HepG2 (cell line): Measurements from ENCODE around the gene C1QTNF1. TPM values are rescaled to one million over a fixed set of nuclear protein-coding genes. Genes with fewer than 3 reads are reported as not detected.

Experiments used
- ATAC-seq: fragments of 200-7000 bp; cut with Tn5 transposase; 3 replicates; pipeline ENCODE4 v1.9.1; 2020; ENCODE audit warnings: mild to moderate bottlenecking, moderate library complexity
- BruUV-seq: library from RNA; stranded (reverse); fragments of 400-500 nt; replicated peaks from 2 replicates; lab custom pipeline; 2021; lab: Mats Ljungman, UMichigan
- CTCF ChIA-PET: fragments of 300-600 bp; formaldehyde crosslinking; extraction: SDS; loops from one replicate; lab custom pipeline; 2021; ENCODE audit warnings: low total read pairs, inconsistent platforms, low intra/inter-chr PET ratio; lab: Yijun Ruan, JAX
- POLR2A ChIA-PET: fragments of 350-600 bp; sonication (Branson Sonifier 250); formaldehyde crosslinking; loops from one replicate; lab custom pipeline; 2020; ENCODE audit warnings: antibody characterized with exemption, inconsistent platforms; lab: Yijun Ruan, JAX
- DNase-seq: peaks from one replicate; pipeline ENCODE4 v3.0.0-alpha.2; 2015; ENCODE audit warnings: low spot score
- FAIRE-seq: peaks from 3 replicates; lab custom pipeline; 2011; peaks lifted over from hg19 to GRCh38; lab: Jason Lieb, UNC
- H2AFZ ChIP-seq: one replicate; pipeline ENCODE4 v1.6.1; 2011; ENCODE audit warnings: low read length, inconsistent platforms
- H3K27ac ChIP-seq: fragments of 300-600 bp; 3 replicates; pipeline ENCODE4 v1.8.0; 2011; ENCODE audit warnings: mixed run types, mild to moderate bottlenecking, mixed read lengths, low read length, inconsistent platforms; ENCODE audit not compliant: insufficient read depth; ENCODE audit errors: extremely low read length
- H3K27me3 ChIP-seq, 2 experiments: fragments of 200-600 bp in 1 of 2; 2 replicates in 1 of 2; 3 replicates in 1 of 2; pipeline versions ENCODE4 v1.6.0 to v1.8.0; 2011; ENCODE audit warnings: low read length in 2 of 2, mild to moderate bottlenecking in 2 of 2, moderate library complexity in 2 of 2, inconsistent platforms in 1 of 2; ENCODE audit not compliant: insufficient read depth in 2 of 2, control insufficient read depth in 1 of 2
- H3K36me3 ChIP-seq, 2 experiments: fragments of 200-600 bp in 1 of 2; replicated peaks in 1 of 2; 2 replicates in 1 of 2; 3 replicates in 1 of 2; pipeline versions ENCODE4 v1.5.1 to v1.8.0; 2011; ENCODE audit warnings: low read length in 2 of 2, inconsistent platforms in 1 of 2; ENCODE audit not compliant: insufficient read depth in 2 of 2, control insufficient read depth in 1 of 2
- H3K4me1 ChIP-seq: 2 replicates; pipeline ENCODE4 v1.5.1; 2012; ENCODE audit warnings: low read length, inconsistent platforms; ENCODE audit not compliant: insufficient read depth
- H3K4me2 ChIP-seq: 2 replicates; pipeline ENCODE4 v1.6.0; 2011; ENCODE audit warnings: low read depth, low read length, inconsistent platforms
- H3K4me3 ChIP-seq, 3 experiments: fragments of 200-600 bp in 1 of 3; sonication (generic), shearing (Covaris generic) in 1 of 3; replicated peaks in 1 of 3; 2 replicates each; pipeline ENCODE4 v1.5.1; 2011 to 2016; ENCODE audit warnings: low read length in 3 of 3, inconsistent platforms in 2 of 3, low read depth in 2 of 3, mild to moderate bottlenecking in 2 of 3, control low read depth in 1 of 3, mixed read lengths in 1 of 3; ENCODE audit not compliant: insufficient read depth in 1 of 3
- H3K79me2 ChIP-seq: one replicate; pipeline ENCODE4 v1.6.1; 2011; ENCODE audit warnings: low read length, inconsistent platforms; ENCODE audit not compliant: insufficient read depth
- H3K9ac ChIP-seq: 2 replicates; pipeline ENCODE4 v1.6.0; 2011; ENCODE audit warnings: mild to moderate bottlenecking, low read depth, low read length, inconsistent platforms; ENCODE audit not compliant: insufficient read depth
- H3K9me3 ChIP-seq: 2 replicates; pipeline ENCODE4 v1.5.1; 2012; ENCODE audit warnings: mild to moderate bottlenecking, low read length
- H4K20me1 ChIP-seq: 2 replicates; pipeline ENCODE4 v1.6.0; 2011; ENCODE audit warnings: inconsistent platforms, mild to moderate bottlenecking, low read length, moderate library complexity; ENCODE audit not compliant: insufficient read depth
- CAMTA2 ChIP-seq: sonication (generic); formaldehyde crosslinking; IDR thresholded peaks from 2 replicates; pipeline ENCODE4 v1.4.0; 2020; ENCODE audit warnings: mild to moderate bottlenecking, missing genetic modification reagents, borderline replicate concordance
- DRAP1 ChIP-seq: IDR thresholded peaks from 2 replicates; pipeline ENCODE4 v1.6.1; 2016; ENCODE audit warnings: missing genetic modification reagents, missing compliant biosample characterization
- KDM1A ChIP-seq: IDR thresholded peaks from 2 replicates; pipeline ENCODE4 v1.6.1; 2016; ENCODE audit warnings: missing compliant biosample characterization
- LCORL ChIP-seq, 2 experiments: fragments of 450-650 bp in 1 of 2; sonication (generic) in 1 of 2; formaldehyde crosslinking in 1 of 2; IDR thresholded peaks; 2 replicates each; pipeline versions ENCODE4 v1.5.0 to v1.6.1; 2017 to 2020; ENCODE audit warnings: antibody characterized with exemption in 1 of 2, missing genetic modification reagents in 1 of 2
- MNT ChIP-seq: fragments of 450-650 bp; IDR thresholded peaks from 2 replicates; pipeline ENCODE4 v1.6.1; 2016
- NBN ChIP-seq: fragments of 450-650 bp; conservative IDR thresholded peaks from 2 replicates; pipeline ENCODE4 v1.6.1; 2017
- POLR2AphosphoS5 ChIP-seq: IDR thresholded peaks from 2 replicates; pipeline ENCODE4 v1.6.1; 2012; ENCODE audit warnings: low read depth, low read length
- RAD21 ChIP-seq: fragments of 450-650 bp; formaldehyde crosslinking; IDR thresholded peaks from 2 replicates; pipeline ENCODE4 v1.5.0; 2020; ENCODE audit warnings: mild to moderate bottlenecking
- TRIM22 ChIP-seq: fragments of 450-650 bp; IDR thresholded peaks from 2 replicates; pipeline ENCODE4 v1.6.1; 2017
- ZBTB2 ChIP-seq: sonication (generic); formaldehyde crosslinking; IDR thresholded peaks from 2 replicates; pipeline ENCODE4 v1.8.0; 2022; ENCODE audit warnings: low read depth, missing genetic modification reagents
- ZGPAT ChIP-seq: IDR thresholded peaks from 2 replicates; pipeline ENCODE4 v1.6.1; 2016; ENCODE audit warnings: mild to moderate bottlenecking
- ZNF512 ChIP-seq: sonication (generic); formaldehyde crosslinking; IDR thresholded peaks from 2 replicates; pipeline ENCODE4 v1.4.0; 2020; ENCODE audit warnings: mild to moderate bottlenecking, missing genetic modification reagents
- ZNF639 ChIP-seq: conservative IDR thresholded peaks from 2 replicates; pipeline ENCODE4 v1.6.1; 2018; ENCODE audit warnings: missing genetic modification reagents
- ZNF709 ChIP-seq: sonication (generic); formaldehyde crosslinking; IDR thresholded peaks from 2 replicates; pipeline ENCODE4 v1.5.0; 2020; ENCODE audit warnings: mild to moderate bottlenecking, missing genetic modification reagents
- WGBS: methylation state at CpG from one replicate; pipeline ENCODE4 v1.1.6; 2017; ENCODE audit warnings: low lambda C conversion rate; 5-methylcytosine and 5-hydroxymethylcytosine counted together
- in situ Hi-C: cut with HindIII; loops from 2 replicates; pipeline ENCODE4 v1.10.0; 2017; ENCODE audit warnings: low pct_unique_long_range_greater_than_20kb; ENCODE audit not compliant: extremely low pct_ligation_motif_present
- intact Hi-C: fragments of 100-400 bp; cut with micrococcal nuclease; formaldehyde crosslinking; loops from one replicate; pipeline ENCODE4 v1.10.0; 2022; ENCODE audit not compliant: unreplicated experiment
- polyA plus RNA-seq, 8 experiments: library from polyadenylated mRNA; depleted of rRNA in 3 of 8; stranded (reverse) in 7 of 8; unstranded in 1 of 8; fragments of >200 nt; fragmentation: Illumina TruSeq in 4 of 8; extraction: Trizol in 4 of 8; gene quantifications; 2 replicates each; pipeline versions ENCODE4 v1.2.1 to v1.2.3, GENCODE V29; 2011 to 2016; ENCODE audit warnings: low read depth in 4 of 8, missing spikeins in 1 of 8, mixed read lengths in 1 of 8; ENCODE audit not compliant: insufficient read depth in 1 of 8
- total RNA-seq, 5 experiments: library from RNA; depleted of rRNA; stranded (reverse); fragments of >200 nt; fragmentation: Illumina TruSeq; extraction: Trizol; gene quantifications; 2 replicates each; pipeline ENCODE4 v1.2.3, GENCODE V29; 2016; ENCODE audit warnings: low read depth in 1 of 5

C1QTNF1 gene
- total and polyA plus RNA-seq, 2 of the 13 experiments (the other 11 are each of a cell fraction or from before 2014, with no cell fraction given) = 0.18 to 0.86 TPM

GRCh38 chr17:79043191-79043930, 19.4 kb downstream of the C1QTNF1 start:
- POLR2A ChIA-PET = interaction anchor here (1.6 kb wide), 1 partner anchor 16 kb away, joined by 16 read pairs; no protein-coding TSS in a partner anchor
- no peak for FAIRE-seq
- TF ChIP-seq TRIM22 = 0 out of 2 replicates have a peak, but pooled peaks have one; percentile 9
- no peak for TF ChIP-seq ZBTB2 (CRISPR knock-in tag)
- TF ChIP-seq CAMTA2 = no peak
- TF ChIP-seq ZNF512 (CRISPR knock-in tag) = no peak
- TF ChIP-seq MNT = peak; percentile 98
- TF ChIP-seq KDM1A (CRISPR knock-in tag) = no peak
- no peak for TF ChIP-seq DRAP1 (CRISPR knock-in tag)
- no peak for TF ChIP-seq ZGPAT
- no peak for TF ChIP-seq ZNF709 (CRISPR knock-in tag)
- TF ChIP-seq POLR2AphosphoS5 = no peak
- 0 out of 2 replicates have a peak, but pooled peaks have one; percentile 33 for TF ChIP-seq LCORL (IDR thresholded peaks at IDR 0.05)
- TF ChIP-seq LCORL (CRISPR knock-in tag; IDR thresholded peaks at IDR 0.05) = no peak
- no peak for TF ChIP-seq ZNF639 (CRISPR knock-in tag)
- TF ChIP-seq NBN = 0 out of 2 replicates have a peak, but pooled peaks have one; percentile 5
- TF ChIP-seq RAD21 (CRISPR knock-in tag) = no peak

More at GRCh38 chr17:79043191-79043930, 19.4 kb downstream of the C1QTNF1 start:
- H3K4me2 ChIP-seq = no peak overlapping the region
- no peaks in the 10 kb centered on the region for H3K36me3 ChIP-seq
- peaks cover 25% of the 10 kb centered on the region for H3K4me1 ChIP-seq
- ATAC-seq = no peak
- H3K27ac ChIP-seq = no peak overlapping the region
- H4K20me1 ChIP-seq = no peaks in the 10 kb centered on the region; the same call in 1 of the 2 replicates
- no TSS peak for BruUV-seq
- H3K9me3 ChIP-seq = no peaks in the 10 kb centered on the region
- intact Hi-C loops (no loop called here), in situ Hi-C loops (no loop called here)
- peaks cover 12 to 58% of the 10 kb centered on the region in 2 experiments; a peak in 4 of 5 replicates for H3K27me3 ChIP-seq
- no peaks in the 10 kb centered on the region for H3K79me2 ChIP-seq
- DNase-seq = no peak
- H3K9ac ChIP-seq = no peak overlapping the region
- H3K4me3 ChIP-seq = no peak overlapping the region
- WGBS = 39% methylated on average over 9 of the region's 10 CpGs
- no peak overlapping the region for H2AFZ ChIP-seq
- CTCF ChIA-PET = interaction anchor here (1.3 to 3.1 kb wide), 3 partner anchors 23 to 57 kb away, joined by 4 to 71 read pairs (median 5); no protein-coding TSS in a partner anchor
